ENCODE measurements around the gene SEMA4A.
"Not testable (repeated sequence)": the region's sequence is repeated elsewhere in the genome, so short reads cannot be mapped to it uniquely, and the experiment has no call there.

SEMA4A gene

DNA sequence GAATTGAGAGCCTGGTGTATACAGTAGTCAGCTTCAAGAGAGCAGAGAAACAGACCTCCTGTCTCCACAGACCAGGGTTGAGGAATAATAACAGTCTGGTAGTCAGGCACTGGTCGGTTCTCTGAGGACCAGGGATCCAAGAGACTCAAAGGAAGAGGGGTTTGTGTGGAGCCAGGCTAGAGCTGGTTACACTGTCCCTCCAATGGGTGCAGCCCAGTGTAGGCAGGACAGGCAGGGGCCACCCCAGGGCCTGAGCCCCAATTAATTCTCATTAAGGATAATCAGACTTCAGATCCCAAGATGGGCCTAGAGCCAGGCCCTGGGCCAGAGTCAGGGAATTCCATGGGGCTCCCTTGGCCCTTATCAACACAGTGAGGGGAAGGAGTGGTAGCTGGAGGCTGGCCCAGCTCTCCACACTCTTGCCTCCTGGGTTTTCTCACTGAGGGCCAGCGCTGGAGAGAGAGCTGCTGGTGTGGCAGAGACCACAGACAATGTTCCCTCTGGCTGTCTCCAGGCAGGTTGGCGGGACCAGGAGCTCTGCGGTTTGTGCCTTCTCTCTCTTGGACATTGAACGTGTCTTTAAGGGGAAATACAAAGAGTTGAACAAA lies 9.1 kb downstream of the SEMA4A start:
- no peak for DNase-seq

DNA sequence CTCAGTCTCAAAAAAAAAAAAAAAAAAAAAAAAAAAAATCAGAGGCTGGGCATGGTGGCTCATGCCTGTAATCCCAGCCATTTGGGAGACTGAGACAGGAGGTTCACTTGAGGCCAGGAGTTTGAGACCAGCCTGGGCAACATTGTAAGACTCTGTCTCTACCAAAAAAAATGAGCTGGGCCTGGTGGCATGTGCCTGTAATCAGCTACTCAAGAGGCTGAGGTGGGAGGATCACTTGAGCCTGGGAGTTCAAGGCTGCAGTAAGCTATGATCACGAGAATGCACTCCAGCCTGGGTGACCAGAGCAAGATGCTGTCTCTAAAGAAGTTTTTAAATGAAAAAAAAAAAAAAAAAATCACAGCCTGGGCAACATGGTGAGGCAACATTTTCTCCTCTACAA lies 10.3 kb downstream of the SEMA4A start:
- DNase-seq: no peak

DNA sequence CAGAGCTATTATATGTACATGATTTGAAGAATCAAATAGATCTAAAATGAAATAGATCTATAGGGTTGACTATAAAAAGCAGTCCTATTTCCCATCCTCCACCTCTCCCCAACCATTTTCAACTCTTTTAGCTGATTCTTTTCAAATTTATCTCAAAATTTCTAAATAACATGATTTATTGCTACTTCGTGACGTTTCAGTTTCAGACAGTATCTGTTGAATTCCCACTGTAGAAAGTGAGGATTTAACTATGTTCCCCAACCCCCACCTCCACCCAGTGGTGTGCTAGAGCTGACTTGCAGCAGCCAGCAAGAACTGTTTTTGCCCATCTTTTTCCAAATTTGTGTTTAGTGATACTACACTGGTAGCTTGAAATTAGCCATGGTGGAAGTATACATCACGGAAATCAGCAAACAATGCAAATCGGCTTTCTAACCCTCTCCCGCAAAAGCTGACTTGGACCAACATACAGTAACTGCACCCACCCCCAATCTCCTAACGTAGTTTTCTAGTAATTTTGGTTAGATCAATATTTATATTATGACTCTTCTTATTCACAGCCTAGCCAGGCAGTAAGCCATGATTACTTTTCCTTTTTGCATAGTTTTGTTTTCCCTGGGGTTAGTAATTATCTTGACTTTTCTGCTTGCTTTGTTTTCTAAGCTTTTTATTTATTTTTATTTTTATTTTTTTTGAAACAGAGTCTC lies 10.9 kb downstream of the SEMA4A start:
- no peak for DNase-seq

DNA sequence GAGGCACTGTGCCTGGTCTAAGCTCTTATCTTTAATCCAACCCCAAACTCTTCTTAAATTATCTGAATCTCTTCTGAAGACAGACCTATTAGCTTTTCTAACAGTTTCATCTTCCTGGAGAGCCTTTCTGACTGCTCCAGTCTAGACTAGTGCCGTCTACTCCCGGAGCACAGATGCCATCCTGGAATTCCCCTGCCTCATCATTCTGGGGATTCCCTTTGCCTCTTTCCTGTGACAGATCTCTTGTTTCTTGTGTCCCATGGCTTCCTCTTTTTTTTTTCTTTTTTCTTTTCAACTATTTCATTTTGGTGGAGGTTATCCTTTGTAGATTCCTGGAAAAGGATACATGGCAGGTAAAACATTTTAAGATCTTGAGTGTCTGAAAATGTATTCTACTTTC lies 11.7 kb downstream of the SEMA4A start:
- DNase-seq: no peak

DNA sequence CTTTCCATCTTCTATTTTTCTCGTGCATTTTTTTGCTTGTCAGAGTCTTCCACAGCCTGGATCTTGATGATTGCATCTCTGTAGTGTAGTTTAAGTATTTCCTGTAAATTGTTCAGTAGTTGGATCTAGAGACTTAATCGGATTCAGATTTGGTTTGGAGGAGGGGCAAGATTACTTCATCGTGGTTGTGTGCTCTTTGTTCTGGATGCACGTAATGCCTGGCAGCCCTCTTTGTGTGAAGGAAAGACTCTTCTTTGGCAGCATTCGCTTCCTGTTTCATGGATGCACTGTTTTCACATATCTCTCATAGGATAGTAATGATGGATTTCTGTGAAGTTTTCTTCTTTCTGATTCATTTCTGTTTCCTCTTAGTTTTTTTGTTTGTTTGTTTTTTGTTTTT lies 14.2 kb downstream of the SEMA4A start:
- DNase-seq: no peak

DNA sequence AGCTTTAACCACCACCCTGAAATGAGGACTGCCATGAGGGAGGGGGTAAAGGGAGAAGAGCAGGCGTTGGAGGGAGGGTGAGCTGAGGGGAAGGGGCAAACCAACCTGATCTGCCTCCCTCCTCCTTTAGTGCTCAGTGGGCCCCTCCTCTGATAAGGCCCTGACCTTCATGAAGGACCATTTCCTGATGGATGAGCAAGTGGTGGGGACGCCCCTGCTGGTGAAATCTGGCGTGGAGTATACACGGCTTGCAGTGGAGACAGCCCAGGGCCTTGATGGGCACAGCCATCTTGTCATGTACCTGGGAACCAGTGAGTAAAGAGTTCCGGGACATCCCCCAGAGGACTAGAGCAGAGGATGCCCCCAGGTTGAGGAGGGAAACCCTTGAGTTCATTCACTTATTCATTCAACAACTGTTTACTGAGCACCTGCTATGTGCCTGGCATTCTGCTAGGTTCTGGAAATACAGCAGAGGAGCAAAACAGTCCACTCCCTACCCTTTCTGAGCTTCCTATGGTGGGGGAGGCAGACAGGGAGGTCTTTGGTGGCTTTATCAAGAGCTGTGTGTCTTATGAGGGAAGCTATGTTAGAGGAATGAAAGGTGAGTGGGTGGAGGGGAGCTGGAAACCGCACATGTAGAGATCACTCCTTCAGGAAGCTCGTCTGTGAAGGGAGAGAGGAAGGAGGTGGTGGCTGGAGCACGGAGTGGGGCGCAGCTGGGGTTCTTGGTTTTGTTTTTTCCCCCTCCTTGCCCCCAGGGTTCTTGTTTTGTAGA lies 19.5 kb downstream of the SEMA4A start:
- no peak for DNase-seq

DNA sequence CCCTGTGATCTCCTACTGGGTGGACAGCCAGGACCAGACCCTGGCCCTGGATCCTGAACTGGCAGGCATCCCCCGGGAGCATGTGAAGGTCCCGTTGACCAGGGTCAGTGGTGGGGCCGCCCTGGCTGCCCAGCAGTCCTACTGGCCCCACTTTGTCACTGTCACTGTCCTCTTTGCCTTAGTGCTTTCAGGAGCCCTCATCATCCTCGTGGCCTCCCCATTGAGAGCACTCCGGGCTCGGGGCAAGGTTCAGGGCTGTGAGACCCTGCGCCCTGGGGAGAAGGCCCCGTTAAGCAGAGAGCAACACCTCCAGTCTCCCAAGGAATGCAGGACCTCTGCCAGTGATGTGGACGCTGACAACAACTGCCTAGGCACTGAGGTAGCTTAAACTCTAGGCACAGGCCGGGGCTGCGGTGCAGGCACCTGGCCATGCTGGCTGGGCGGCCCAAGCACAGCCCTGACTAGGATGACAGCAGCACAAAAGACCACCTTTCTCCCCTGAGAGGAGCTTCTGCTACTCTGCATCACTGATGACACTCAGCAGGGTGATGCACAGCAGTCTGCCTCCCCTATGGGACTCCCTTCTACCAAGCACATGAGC lies 23.3 kb downstream of the SEMA4A start:
- DNase-seq: no peak

DNA sequence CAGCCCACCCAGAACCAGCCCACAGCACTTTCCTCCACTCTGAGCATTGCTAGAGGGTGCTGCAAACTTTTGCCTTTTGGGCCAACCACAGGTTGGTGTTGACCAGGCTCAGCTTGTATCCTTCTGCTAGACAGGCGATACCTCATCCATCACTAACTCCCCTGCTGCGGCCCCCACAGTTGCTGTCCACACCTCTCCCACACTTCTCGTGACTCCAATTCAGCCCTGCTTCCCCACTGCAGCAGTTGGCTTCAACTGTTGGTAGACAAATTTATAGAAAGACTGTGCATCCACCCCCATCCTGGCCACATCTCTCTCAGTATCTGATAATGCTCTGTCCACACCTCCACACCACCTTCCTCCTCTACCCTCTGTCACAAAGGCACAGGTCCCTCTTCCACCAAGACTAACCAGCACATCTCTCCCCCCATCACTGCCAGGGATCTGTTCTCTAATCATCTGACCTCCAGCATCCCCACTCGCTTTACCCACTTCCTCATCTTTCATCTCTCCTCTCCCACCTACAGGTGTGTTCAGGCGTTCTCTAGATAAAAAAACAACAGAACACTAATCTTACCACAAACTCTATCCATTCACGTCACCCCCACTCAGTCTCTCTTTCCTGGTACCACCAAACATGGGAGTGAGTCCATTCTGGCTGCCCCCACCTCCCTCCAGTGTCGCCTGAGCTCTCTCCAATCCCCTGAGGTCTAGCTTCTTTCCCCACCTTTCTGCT lies 24.7 kb downstream of the SEMA4A start:
- DNase-seq: no peak

DNA sequence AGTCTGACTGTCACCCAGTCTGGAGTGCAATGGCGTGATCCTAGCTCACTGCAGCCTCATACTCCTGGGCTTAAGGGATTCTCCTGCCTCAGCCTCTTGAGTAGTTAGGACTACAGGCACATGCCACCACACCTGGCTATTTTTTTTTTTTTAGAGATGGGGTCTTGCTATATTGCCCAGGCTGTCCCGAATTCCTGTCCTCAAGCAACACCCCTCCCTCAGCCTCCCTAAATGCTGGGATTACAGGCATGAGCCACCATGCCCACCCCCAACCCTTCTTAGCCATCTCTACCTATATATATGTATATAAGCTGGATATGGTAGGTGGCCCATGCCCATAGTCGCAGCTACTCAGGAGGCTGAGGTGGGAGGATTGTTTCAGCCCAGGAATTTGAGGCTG lies 27.1 kb downstream of the SEMA4A start:
- no peak for DNase-seq

DNA sequence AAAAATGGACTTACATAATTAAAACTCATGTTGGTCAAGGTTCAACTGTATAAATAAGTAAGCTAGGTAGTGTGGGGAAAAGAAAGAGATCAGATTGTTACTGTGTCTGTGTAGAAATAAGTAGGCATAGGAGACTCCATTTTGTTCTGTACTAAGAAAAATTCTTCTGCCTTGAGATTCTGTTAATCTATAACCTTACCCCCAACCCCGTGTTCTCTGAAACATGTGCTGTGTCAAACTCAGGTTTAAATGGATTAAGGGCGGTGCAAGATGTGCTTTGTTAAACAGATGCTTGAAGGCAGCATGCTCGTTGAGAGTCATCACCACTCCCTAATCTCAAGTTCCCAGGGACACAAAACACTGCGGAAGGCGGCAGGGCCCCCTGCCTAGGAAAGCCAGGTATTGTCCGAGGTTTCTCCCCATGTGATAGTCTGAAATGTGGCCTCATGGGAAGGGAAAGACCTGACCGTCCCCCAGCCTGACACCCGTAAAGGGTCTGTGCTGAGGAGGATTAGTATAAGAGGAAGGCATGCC lies 28.1 kb downstream of the SEMA4A start:
- not testable (repeated sequence) for DNase-seq

DNA sequence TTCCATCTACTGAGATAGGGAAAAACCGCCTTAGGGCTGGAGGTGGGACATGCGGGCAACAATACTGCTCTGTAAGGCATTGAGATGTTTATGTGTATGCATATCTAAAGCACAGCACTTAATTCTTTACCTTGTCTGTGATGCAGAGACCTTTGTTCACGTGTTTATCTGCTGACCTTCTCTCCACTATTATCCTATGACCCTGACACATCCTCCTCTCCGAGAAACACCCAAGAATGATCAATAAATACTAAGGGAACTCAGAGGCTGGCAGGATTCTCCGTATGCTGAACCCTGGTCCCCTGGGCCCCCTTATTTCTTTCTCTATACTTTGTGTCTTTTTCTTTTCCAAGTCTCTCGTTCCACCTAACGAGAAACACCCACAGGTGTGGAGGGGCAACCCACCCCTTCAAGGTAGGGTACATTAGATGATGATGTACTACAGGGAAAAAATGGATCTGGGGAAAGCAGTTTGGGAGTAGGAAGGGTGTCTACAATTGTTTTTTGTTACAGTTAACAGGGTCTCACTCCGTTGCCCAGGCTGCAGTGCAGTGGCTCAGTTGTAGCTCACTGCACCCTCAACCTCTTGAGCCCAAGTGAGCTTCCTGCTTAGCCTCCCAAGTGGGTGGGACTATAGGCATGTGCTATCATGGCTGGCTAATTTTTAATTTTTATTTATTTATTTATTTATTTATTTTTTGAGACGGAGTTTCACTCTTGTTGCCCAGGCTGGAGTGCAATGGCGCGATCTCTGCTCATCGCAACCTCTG lies 28.8 kb downstream of the SEMA4A start:
- not testable (repeated sequence) for DNase-seq

DNA sequence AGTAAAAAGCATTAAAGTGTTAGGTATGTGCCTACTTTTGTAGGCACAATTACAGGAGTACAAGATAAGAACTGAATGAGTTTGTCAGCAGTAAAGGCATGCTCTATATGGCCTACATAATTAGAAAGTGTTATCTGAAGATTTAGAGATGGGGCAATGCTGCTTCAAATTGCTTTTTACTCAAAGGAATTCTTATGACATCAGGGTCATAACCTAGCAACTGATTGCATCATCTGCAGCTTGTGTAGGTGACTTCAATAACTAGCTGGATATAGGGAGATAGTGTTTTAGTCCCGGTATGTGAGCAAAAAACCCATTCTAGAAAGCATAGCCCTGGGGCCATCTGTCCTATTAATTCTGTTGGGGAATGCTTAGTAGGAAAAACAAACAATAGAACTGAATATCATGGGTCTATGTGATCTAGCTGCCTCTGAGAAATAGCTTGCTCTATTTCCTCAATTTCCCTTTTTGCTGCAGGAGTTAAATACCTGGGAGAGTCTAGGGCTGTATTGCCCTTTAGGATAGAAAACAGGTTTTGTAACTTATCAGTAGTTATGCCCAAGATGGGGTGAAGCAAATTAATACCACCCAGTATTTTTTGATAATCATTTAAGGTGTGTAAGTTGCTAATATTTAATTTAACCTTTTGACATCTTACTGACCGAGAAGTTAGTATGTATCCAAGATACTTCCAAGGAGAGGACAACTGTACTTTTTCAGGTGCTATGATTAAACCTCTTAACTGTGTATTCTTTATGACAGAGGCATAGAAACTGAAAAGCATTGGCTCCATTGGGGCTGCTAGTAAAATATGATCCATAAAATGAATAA lies 33.2 kb downstream of the SEMA4A start:
- not testable (repeated sequence) for DNase-seq

DNA sequence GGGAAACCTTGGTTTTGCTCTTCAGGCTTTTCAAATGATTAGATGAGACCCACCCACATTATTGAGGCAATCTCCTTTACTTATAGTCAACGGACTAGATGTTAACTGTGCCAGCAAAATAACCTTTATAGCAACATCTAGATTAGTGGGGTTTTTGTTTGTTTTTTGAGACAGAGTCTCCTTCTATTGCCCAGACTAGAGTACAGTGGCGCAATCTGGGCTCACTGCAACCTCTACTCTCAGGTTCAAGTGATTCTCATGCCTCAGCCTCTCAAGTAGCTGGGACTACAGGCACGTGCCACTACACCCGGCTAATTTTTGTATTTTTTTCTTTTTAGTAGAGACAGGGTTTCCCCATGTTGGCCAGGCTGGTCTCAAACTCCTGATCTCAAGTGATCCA lies 36.9 kb downstream of the SEMA4A start:
- DNase-seq: not testable (repeated sequence)

DNA sequence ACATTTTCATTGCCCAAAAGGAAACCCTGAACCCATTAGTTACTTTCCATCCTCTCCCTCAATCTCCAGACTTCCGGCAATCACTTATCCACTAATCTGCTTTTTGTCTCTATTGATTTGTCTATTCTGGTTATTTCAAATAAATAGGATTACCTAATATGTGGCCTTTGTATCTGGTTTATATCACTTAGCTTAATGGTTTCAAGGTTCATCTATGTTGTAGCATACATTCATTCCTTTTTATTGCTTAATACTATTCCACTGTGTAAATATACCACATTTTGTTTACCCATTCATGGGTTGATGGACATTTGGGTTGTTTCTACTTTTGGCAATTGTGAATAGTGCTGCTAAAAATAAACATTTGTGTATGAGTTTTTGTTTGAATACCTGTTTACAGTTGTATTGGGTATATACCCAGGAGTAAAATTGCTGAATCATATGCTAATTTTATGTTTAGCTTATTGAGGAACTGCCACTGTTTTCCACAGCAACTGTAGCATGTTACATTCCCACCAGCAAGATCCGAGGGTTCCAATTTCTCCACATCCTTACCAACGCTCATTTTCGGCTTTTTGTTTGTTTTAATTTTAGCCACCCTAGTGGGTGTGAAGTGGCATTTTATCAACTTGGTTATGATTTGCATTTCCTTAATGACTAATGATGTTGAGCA lies 38.0 kb downstream of the SEMA4A start:
- no peak for DNase-seq

DNA sequence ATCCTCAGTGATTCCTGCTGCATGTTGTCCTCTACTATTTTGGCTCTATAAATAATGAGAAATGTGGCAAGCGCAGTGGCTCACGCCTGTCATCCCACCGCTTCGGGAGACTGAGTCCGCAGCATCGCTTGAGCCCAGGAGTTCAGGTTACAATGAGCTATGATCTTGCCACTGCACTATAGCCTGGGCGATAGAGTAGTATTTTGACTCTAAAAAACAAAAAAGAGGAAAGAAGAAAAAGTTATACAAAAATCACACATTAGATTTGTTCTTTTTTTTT lies 39.8 kb downstream of the SEMA4A start:
- DNase-seq: no peak

DNA sequence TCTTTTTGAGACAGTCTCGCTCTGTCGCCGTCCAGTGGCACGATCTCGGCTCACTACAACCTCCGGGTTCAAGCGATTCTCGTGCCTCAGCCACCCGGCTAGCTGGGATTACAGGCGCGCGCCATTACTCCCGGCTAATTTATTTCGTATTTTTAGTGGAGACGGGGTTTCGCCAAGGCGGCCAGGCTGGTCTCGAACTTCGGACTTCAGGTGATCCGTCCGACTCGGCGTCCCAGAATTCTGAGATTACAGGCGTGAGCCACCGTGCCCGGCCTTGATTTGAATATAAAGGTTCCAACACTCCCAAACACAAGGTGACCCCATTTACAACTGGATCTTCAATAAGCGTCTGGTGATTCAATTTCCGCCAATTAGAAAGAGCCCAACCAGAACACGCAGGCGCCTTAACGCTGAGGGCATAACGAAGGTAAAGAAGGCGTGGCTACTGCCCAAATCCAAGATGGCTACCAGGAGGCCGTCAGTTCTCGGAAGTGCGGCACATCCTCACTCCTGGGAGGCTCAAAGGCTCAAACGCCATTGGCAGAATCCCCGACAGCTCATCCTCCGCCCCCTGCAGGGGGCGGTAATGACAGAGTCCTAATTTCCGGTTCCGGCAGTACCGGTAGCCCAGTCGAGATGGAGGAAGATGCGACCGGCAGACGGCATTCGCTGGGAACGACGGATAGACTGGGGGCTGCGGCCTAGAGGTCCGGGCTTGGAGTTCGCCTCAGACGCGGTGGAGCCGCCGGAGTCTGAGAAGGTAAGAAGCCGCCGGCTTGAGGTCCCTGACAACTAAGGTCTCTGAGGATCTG lies 40.3 kb downstream of the SEMA4A start, which contains the start of gene SLC25A44:
Gene SLC25A44 (plus strand): TSS at position 617 of the 812 bp plus-strand sequence. CDS start 5,744 bp downstream, outside the sequence.
- peak; percentile 100 for DNase-seq

DNA sequence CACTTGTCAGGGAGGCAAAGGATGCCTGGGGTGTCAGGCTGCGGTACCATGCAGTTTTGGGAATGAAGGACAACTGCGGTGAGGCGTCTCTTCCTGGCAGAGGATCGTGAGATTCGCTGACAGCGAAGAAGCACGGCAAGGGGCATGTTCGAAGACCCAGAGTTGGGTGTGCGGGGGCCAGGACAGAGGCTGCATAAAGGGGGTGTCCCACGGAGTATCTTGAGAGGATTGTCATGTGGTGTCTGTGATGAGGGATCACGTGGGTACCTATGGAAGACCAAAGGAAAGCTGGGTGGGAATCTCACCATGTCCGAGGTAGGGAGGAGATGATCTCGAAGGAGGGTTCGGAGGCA lies 40.9 kb downstream of the SEMA4A start:
- no peak for DNase-seq

DNA sequence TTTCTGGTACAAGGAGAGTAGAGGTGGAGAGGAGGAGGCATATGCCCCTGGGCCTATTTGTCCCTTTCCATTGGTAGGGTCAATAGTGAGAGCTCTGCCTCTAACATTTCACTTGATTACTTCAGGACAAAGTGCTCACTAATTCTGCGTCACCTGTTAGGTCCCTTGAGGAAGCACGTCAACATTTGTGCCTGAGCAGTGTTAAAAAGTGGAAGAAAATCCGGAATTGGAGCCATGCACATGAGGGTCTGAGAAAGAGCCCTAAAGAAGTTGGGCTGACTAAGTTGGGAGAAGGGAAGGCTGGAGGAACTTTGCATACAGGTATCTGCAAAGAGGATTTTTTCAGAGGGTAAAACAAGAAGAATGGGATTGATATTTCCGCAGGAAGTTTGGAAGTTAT lies 42.5 kb downstream of the SEMA4A start:
- DNase-seq: no peak

DNA sequence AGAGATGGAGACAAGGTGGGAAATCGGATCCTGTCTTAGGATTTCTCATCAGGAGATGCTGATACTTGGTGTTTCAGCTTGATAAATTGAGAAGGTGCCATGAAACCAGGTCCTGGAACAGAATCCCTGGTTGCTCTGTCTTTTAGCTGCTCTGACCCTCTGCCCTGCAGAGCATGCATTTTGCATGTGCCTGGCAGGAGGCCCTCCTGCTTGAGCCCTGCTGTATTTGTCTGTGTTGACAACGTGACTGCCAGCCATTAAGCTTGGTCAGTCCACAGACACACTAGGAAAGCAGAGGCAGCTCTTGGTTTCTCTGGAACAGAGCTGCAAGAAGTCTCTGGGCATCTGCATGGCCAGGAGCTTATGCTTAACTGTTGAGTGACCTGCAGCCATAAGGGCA lies 43.1 kb downstream of the SEMA4A start:
- no peak for DNase-seq
